Activated naive CD8-positive, alpha-beta T cell treated with anti-CD3 and anti-CD28 coated beads, Interleukin-2, amount 50 U/mL, for 24 hours (primary cell): ENCODE data around the gene CEP19.
A peak's percentile ranks its signal among the peaks of the same experiment; 100 is the strongest.
"Not testable (repeated sequence)": the region's sequence is repeated elsewhere in the genome, so short reads cannot be mapped to it uniquely, and the experiment has no call there.

ENCODE experiments used
- ATAC-seq: fragments of 150-1000 bp; cut with Tn5 transposase; one replicate; pipeline ENCODE4 v1.10.0; 2021
- DNase-seq: peaks from one replicate; pipeline ENCODE4 v3.0.0; 2021
- H3K27ac Mint-ChIP-seq: one replicate; pipeline ENCODE4 v1.8.0; 2021; ENCODE audit warnings: mild to moderate bottlenecking, mixed read lengths
- H3K27me3 Mint-ChIP-seq: one replicate; pipeline ENCODE4 v1.8.0; 2021; ENCODE audit warnings: mixed read lengths
- H3K36me3 Mint-ChIP-seq: one replicate; pipeline ENCODE4 v1.8.0; 2021; ENCODE audit warnings: low read depth, mixed read lengths
- H3K4me1 Mint-ChIP-seq: one replicate; pipeline ENCODE4 v1.8.0; 2021; ENCODE audit warnings: mixed read lengths
- H3K4me3 Mint-ChIP-seq: one replicate; pipeline ENCODE4 v1.8.0; 2021; ENCODE audit warnings: mild to moderate bottlenecking, moderate library complexity, mixed read lengths
- H3K9me3 Mint-ChIP-seq: one replicate; pipeline ENCODE4 v1.8.0; 2021; ENCODE audit warnings: mixed read lengths

The CEP19 gene

DNA sequence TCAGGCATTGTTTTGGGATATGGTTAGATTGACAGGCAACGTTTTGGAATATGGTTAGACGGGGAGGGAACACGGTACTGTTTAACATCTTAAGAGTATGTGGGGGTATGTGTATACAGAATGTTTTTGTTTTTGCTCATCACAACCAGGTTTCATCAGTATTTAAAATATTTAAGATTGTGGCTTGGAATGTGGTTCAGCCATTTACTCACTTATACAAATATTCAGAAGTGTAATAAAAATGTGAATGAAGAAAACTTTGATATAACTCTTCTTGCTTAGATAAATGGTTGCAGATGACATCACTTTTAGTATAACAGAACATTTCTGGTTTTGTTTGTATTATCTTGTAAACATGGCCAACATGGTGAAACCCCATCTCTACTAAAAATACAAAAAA, 23.7 kb upstream of the CEP19 start:
- H3K27ac Mint-ChIP-seq = no peak overlapping the region
- H3K9me3 Mint-ChIP-seq = no peaks in the 10 kb centered on the region
- peaks cover 4% of the 10 kb centered on the region for H3K4me1 Mint-ChIP-seq
- ATAC-seq (no peak), DNase-seq (no peak)
- H3K36me3 Mint-ChIP-seq = peaks cover 19% of the 10 kb centered on the region
- H3K4me3 Mint-ChIP-seq = no peak overlapping the region
- H3K27me3 Mint-ChIP-seq = no peaks in the 10 kb centered on the region

DNA sequence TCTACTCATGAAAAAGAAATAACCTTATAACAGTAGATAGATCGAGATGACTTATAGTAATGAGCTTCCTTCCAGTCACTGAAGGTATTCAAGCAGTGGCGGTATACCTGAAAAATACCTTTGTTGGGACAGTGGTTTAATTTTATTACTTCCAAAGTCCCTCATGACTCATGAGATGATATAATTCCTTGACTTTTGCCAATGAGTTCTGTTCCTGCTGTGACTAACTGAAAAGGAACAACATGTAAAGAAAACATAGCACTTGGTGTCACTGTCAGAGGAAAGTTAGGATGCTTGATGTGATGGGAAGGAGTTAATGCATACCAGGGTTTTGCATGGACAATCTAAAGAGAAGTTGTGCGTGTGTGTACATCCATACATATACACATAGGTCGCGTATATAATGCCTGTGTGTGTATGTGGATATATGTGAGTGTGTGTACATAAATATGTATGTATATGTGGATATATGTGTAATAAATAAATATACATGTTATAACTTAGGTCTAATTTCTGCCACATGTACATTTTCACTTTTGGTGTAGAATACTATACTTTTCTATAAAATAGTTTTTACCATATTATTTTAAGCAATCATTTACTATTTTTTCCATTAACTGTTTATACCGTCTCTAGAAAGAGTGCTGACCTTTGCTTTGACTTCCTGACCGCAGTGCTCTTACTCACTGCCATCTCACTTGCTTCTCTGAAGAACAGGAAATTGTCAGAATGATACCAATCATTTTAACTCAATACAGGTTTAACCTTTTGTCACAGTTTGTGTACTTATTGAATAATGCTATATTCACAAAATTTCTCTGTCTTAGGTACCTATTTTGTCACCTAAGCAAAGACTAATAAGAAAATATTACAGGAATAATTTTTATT, 15.0 kb upstream of the CEP19 start:
- H3K9me3 Mint-ChIP-seq = no peaks in the 10 kb centered on the region
- DNase-seq (no peak), ATAC-seq (peak; percentile 99)
- H3K27me3 Mint-ChIP-seq = no peaks in the 10 kb centered on the region
- H3K4me3 Mint-ChIP-seq = no peak overlapping the region
- peaks cover 27% of the 10 kb centered on the region for H3K36me3 Mint-ChIP-seq
- peak overlapping the region; percentile 69 for H3K27ac Mint-ChIP-seq
- peaks cover 25% of the 10 kb centered on the region for H3K4me1 Mint-ChIP-seq

DNA sequence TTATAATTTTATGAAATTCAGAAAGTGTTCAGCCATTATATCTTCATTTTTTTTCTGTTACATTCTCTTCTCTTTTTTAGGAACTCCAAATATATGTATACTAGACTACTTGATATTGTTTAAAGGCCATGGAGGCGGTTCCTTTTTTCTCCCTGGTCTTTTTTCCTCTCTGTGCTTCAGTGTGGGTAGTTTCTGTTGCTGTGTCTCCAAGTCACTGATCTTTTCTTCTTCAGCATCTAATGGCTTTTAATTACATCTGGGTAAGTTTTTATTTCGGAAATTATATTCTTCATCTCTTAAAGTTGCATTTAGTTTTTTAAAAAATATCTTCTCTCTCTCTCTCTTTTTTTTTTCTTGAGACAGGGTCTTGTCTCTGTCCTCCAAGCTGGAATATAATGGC, 9.0 kb upstream of the CEP19 start:
- Mint-ChIP-seq H3K27ac (no peak overlapping the region), H3K9me3 (peaks cover 8% of the 10 kb centered on the region), H3K36me3 (peaks cover 36% of the 10 kb centered on the region), H3K27me3 (no peaks in the 10 kb centered on the region), H3K4me1 (peaks cover 4% of the 10 kb centered on the region), H3K4me3 (no peak overlapping the region)
- DNase-seq = no peak
- no peak for ATAC-seq

- not testable (repeated sequence) for H3K27me3 Mint-ChIP-seq, ATAC-seq, H3K27ac Mint-ChIP-seq, DNase-seq, H3K4me3 Mint-ChIP-seq, H3K9me3 Mint-ChIP-seq
- H3K4me1 Mint-ChIP-seq = peaks cover 14% of the 10 kb centered on the region
- H3K36me3 Mint-ChIP-seq = peaks cover 25% of the 10 kb centered on the region
These were observed 5.1 kb upstream of the CEP19 start for GRCh38 chr3:196717162-196717561.

GRCh38 chr3:196712514-196713413, 714 bp upstream of the CEP19 start:
- peak overlapping the region; percentile 85 for H3K27ac Mint-ChIP-seq
- no peaks in the 10 kb centered on the region for H3K9me3 Mint-ChIP-seq
- DNase-seq (peak; percentile 70), ATAC-seq (peak; percentile 40)
- peaks cover 3% of the 10 kb centered on the region for H3K36me3 Mint-ChIP-seq
- H3K4me3 Mint-ChIP-seq = peak overlapping the region; percentile 89
- peaks cover 35% of the 10 kb centered on the region for H3K4me1 Mint-ChIP-seq
- no peaks in the 10 kb centered on the region for H3K27me3 Mint-ChIP-seq

DNA sequence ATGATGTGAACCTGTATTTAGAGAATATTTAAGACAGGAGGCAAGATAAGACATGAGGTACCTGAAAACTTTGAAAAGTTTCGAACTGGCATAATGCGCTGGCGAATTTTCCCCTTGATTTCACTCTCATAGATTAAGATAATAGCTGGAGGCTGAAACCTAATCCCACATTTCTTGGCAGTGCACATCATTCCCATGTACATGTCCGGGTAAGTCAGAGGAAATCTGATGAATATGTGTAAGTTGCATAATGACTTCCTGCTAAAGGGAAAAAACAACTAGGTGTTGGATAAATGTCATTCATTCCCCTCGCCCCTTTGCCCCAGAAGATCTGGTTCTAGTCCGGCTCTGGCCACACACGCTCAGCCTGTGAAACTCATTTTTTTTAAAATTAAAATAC, 3.6 kb downstream of the CEP19 start:
- Mint-ChIP-seq H3K9me3 (no peaks in the 10 kb centered on the region), H3K36me3 (peaks cover 3% of the 10 kb centered on the region), H3K4me3 (no peak overlapping the region), H3K27me3 (no peaks in the 10 kb centered on the region), H3K4me1 (peaks cover 26% of the 10 kb centered on the region), H3K27ac (no peak overlapping the region)
- DNase-seq (no peak), ATAC-seq (no peak)

DNA sequence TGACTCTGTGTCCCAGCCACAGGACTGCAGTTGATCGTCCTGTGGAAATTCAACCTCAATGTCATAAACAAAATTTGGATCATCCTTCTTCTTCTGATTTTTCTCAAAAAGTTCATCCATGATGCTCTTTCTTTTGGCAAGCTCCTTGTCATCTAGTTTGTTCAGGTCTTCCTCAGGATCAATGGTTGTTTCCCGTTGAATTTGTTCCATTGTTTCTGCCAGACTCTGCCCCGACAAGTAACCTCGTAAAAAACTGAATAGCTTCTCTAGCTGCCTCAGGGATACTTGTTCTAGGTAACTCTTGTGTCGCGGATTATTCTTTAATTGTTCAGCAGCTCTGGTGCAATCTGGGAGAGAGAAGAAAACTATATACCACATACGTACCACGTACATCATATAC, 4.5 kb downstream of the CEP19 start:
- Mint-ChIP-seq H3K27ac (no peak overlapping the region), H3K9me3 (no peaks in the 10 kb centered on the region)
- no peak for ATAC-seq

DNA sequence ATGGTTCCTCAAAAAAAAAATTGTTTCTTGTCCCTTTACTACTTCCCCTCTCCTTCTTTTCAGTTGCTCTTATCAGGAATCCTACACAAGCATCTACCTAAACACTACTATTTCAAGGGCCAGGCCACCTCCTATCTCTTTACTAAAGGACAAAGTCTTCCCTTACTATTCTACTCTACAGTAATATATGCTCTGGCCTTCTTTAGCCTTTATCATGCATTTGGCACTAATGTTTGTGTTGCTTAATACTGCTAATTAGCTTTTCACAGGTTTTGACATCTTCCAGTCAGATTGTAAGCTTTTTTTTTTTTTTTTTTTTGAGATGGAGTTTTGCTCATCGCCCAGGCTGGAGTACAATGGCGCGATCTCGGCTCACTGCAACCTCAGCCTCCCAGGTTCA, 5.3 kb downstream of the CEP19 start:
- Mint-ChIP-seq H3K9me3 (no peaks in the 10 kb centered on the region), H3K27me3 (no peaks in the 10 kb centered on the region), H3K36me3 (no peaks in the 10 kb centered on the region), H3K4me3 (no peak overlapping the region), H3K27ac (no peak overlapping the region), H3K4me1 (peaks cover 19% of the 10 kb centered on the region)
- no peak for DNase-seq
- ATAC-seq = no peak

More for the DNA sequence above, 4.5 kb downstream of the CEP19 start:
- no peak overlapping the region for H3K4me3 Mint-ChIP-seq
- DNase-seq = no peak
- no peaks in the 10 kb centered on the region for H3K36me3 Mint-ChIP-seq
- H3K27me3 Mint-ChIP-seq = no peaks in the 10 kb centered on the region
- peaks cover 20% of the 10 kb centered on the region for H3K4me1 Mint-ChIP-seq

GRCh38 chr3:196706327-196706726, 5.7 kb downstream of the CEP19 start:
- Mint-ChIP-seq H3K4me3 (no peak overlapping the region), H3K4me1 (peaks cover 15% of the 10 kb centered on the region), H3K27ac (no peak overlapping the region), H3K27me3 (no peaks in the 10 kb centered on the region), H3K9me3 (no peaks in the 10 kb centered on the region), H3K36me3 (no peaks in the 10 kb centered on the region)
- ATAC-seq = no peak
- no peak for DNase-seq

- H3K9me3 Mint-ChIP-seq = no peaks in the 10 kb centered on the region
- no peak overlapping the region for H3K4me3 Mint-ChIP-seq
- H3K27ac Mint-ChIP-seq = no peak overlapping the region
- H3K36me3 Mint-ChIP-seq = no peaks in the 10 kb centered on the region
- DNase-seq (no peak), ATAC-seq (no peak)
- no peaks in the 10 kb centered on the region for H3K27me3 Mint-ChIP-seq
- peaks cover 3% of the 10 kb centered on the region for H3K4me1 Mint-ChIP-seq
These were observed 11.2 kb downstream of the CEP19 start for GRCh38 chr3:196700801-196701200.

GRCh38 chr3:196699749-196700148, 12.3 kb downstream of the CEP19 start:
- no peaks in the 10 kb centered on the region for H3K36me3 Mint-ChIP-seq
- H3K4me1 Mint-ChIP-seq = peaks cover 8% of the 10 kb centered on the region
- H3K4me3 Mint-ChIP-seq = no peak overlapping the region
- ATAC-seq = no peak
- peak overlapping the region; percentile 41 for H3K27ac Mint-ChIP-seq
- peaks cover 2% of the 10 kb centered on the region for H3K27me3 Mint-ChIP-seq
- H3K9me3 Mint-ChIP-seq = no peaks in the 10 kb centered on the region
- no peak for DNase-seq

- DNase-seq = no peak
- H3K4me3 Mint-ChIP-seq = no peak overlapping the region
- peaks cover 11% of the 10 kb centered on the region for H3K4me1 Mint-ChIP-seq
- no peaks in the 10 kb centered on the region for H3K9me3 Mint-ChIP-seq
- H3K27ac Mint-ChIP-seq = no peak overlapping the region
- H3K27me3 Mint-ChIP-seq = peaks cover 2% of the 10 kb centered on the region
- no peak for ATAC-seq
- no peaks in the 10 kb centered on the region for H3K36me3 Mint-ChIP-seq
These were observed 14.8 kb downstream of the CEP19 start for GRCh38 chr3:196697270-196697669.

GRCh38 chr3:196695849-196696226, 16.2 kb downstream of the CEP19 start:
- ATAC-seq = peak; percentile 53
- H3K4me1 Mint-ChIP-seq = peaks cover 11% of the 10 kb centered on the region
- no peaks in the 10 kb centered on the region for H3K36me3 Mint-ChIP-seq
- peak overlapping the region; percentile 83 for H3K27ac Mint-ChIP-seq
- H3K9me3 Mint-ChIP-seq = no peaks in the 10 kb centered on the region
- DNase-seq = no peak
- H3K4me3 Mint-ChIP-seq = peak overlapping the region; percentile 49
- peaks cover 2% of the 10 kb centered on the region for H3K27me3 Mint-ChIP-seq

DNA sequence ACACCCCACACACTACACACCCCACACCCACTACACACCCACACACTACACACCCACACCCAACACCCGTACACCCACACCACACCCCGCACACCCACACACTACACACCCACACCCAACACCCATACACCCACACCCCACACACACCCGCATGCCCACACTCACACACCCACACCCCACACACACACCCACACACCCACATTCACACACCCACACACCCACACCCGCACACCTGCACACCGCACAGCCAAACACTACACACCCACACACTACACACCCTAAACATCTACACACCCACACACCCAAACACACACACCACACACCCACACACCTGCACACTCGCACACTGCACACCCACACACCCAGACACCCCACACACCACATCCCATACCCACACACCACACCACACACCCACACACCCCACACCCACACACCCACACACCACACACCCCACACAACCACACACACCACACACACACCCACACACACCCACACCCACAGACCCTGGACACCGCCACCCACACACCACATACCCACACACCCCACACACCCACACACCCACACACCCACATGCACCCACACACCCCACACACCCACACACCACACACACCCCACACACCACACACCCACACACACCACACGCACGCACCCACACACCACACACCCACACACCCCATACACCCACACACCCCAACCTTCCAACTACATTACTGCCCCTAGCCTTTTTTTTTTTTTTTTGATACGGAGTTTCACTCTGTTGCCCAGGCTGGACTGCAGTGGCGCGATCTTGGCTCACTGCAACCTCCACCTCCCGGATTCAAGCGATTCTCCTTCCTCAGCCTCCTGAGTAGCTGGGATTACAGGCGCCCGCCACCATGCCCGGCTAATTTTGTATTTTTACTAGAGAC, 16.9 kb downstream of the CEP19 start:
- Mint-ChIP-seq H3K36me3 (no peaks in the 10 kb centered on the region), H3K4me3 (peak overlapping the region; percentile 49), H3K9me3 (no peaks in the 10 kb centered on the region), H3K27ac (peak overlapping the region; percentile 83), H3K4me1 (peaks cover 11% of the 10 kb centered on the region), H3K27me3 (peaks cover 2% of the 10 kb centered on the region)
- DNase-seq (no peak), ATAC-seq (peak; percentile 29)
